Activated CD8-positive, alpha-beta memory T cell treated with anti-CD3 and anti-CD28 coated beads for 48 hours (primary cell): ENCODE results near the gene CASZ1.

Experiments
- DNase-seq, 3 experiments: peaks; one replicate each; pipeline ENCODE4 v3.0.0-alpha.2; 2020; ENCODE audit warnings: low read depth in 2 of 3, low spot score in 2 of 3

Gene CASZ1

GRCh38 chr1:10796029-10796944 lies at the start of gene CASZ1:
TSS of gene CASZ1 (minus strand) at chr1:10796646. CDS start at chr1:10693889, 102,757 bp downstream.
- no peak for DNase-seq

GRCh38 chr1:10843697-10844096 lies 47.3 kb upstream of the CASZ1 start:
- no peak for DNase-seq

- DNase-seq = no peak
These were observed 44.7 kb upstream of the CASZ1 start for GRCh38 chr1:10841118-10841517.

GRCh38 chr1:10839188-10839770 lies 42.8 kb upstream of the CASZ1 start:
- DNase-seq = no peak

- no peak for DNase-seq
These were observed 42.1 kb upstream of the CASZ1 start for GRCh38 chr1:10838541-10838940.

- no peak for DNase-seq
These were observed 40.3 kb upstream of the CASZ1 start for GRCh38 chr1:10836726-10837125.

- no peak for DNase-seq
These were observed 39.5 kb upstream of the CASZ1 start for GRCh38 chr1:10835822-10836421.

- DNase-seq = no peak
These were observed 39.0 kb upstream of the CASZ1 start for GRCh38 chr1:10835421-10835820.

- DNase-seq = no peak
These were observed 38.4 kb upstream of the CASZ1 start for GRCh38 chr1:10834770-10835412.

- no peak for DNase-seq
These were observed 37.4 kb upstream of the CASZ1 start for GRCh38 chr1:10833630-10834557.

- no peak for DNase-seq
These were observed 36.3 kb upstream of the CASZ1 start for GRCh38 chr1:10832703-10833102.

- no peak for DNase-seq
These were observed 34.7 kb upstream of the CASZ1 start for GRCh38 chr1:10830961-10831668.

GRCh38 chr1:10829965-10830515 lies 33.6 kb upstream of the CASZ1 start:
- no peak for DNase-seq

GRCh38 chr1:10829067-10829818 lies 32.8 kb upstream of the CASZ1 start:
- DNase-seq = no peak

- no peak for DNase-seq
These were observed 31.2 kb upstream of the CASZ1 start for GRCh38 chr1:10827377-10828333.

GRCh38 chr1:10825592-10825991 lies 29.1 kb upstream of the CASZ1 start:
- no peak for DNase-seq

GRCh38 chr1:10824821-10825540 lies 28.5 kb upstream of the CASZ1 start:
- DNase-seq = no peak
